HepG2 (cell line): ENCODE data around the gene ITGB3. TPM values are rescaled to one million over a fixed set of nuclear protein-coding genes. Genes with fewer than 3 reads are reported as not detected.

ENCODE experiments used
- FOSL1 ChIP-seq: sonication (generic); formaldehyde crosslinking; IDR thresholded peaks from 2 replicates; pipeline ENCODE4 v1.9.0; 2021; ENCODE audit warnings: missing genetic modification reagents, borderline replicate concordance
- HNF4G ChIP-seq, 2 experiments: sonication (generic) in 1 of 2; formaldehyde crosslinking in 1 of 2; IDR thresholded peaks; 2 replicates each; pipeline versions ENCODE4 v1.4.0 to v1.6.1; 2011 to 2020; ENCODE audit warnings: borderline replicate concordance in 2 of 2, low read depth in 2 of 2, mild to moderate bottlenecking in 2 of 2, low read length in 1 of 2, missing genetic modification reagents in 1 of 2, moderate library complexity in 1 of 2
- KDM3A ChIP-seq: IDR thresholded peaks from 2 replicates; pipeline ENCODE4 v1.6.1; 2018; ENCODE audit warnings: low read depth, missing compliant biosample characterization
- TBX2 ChIP-seq: sonication (generic); formaldehyde crosslinking; IDR thresholded peaks from 2 replicates; pipeline ENCODE4 v1.5.0; 2020; ENCODE audit warnings: missing genetic modification reagents, mild to moderate bottlenecking, borderline replicate concordance
- ZC3H13 ChIP-seq: sonication (generic); formaldehyde crosslinking; IDR thresholded peaks from 2 replicates; pipeline ENCODE4 v1.8.1; 2023; ENCODE audit warnings: mild to moderate bottlenecking, missing genetic modification reagents, moderate library complexity
- polyA plus RNA-seq, 8 experiments: library from polyadenylated mRNA; depleted of rRNA in 3 of 8; stranded (reverse) in 7 of 8; unstranded in 1 of 8; fragments of >200 nt; fragmentation: Illumina TruSeq in 4 of 8; extraction: Trizol in 4 of 8; gene quantifications; 2 replicates each; pipeline versions ENCODE4 v1.2.1 to v1.2.3, GENCODE V29; 2011 to 2016; ENCODE audit warnings: low read depth in 4 of 8, missing spikeins in 1 of 8, mixed read lengths in 1 of 8; ENCODE audit not compliant: insufficient read depth in 1 of 8
- total RNA-seq, 5 experiments: library from RNA; depleted of rRNA; stranded (reverse); fragments of >200 nt; fragmentation: Illumina TruSeq; extraction: Trizol; gene quantifications; 2 replicates each; pipeline ENCODE4 v1.2.3, GENCODE V29; 2016; ENCODE audit warnings: low read depth in 1 of 5
- TF ChIP-seq, protein P1 (sequence below): sonication (generic); formaldehyde crosslinking; IDR thresholded peaks from 2 replicates; pipeline ENCODE4 v1.9.0; 2021; ENCODE audit warnings: missing genetic modification reagents, borderline replicate concordance
- TF ChIP-seq, protein P2 (sequence below): sonication (generic); formaldehyde crosslinking; IDR thresholded peaks from 2 replicates; pipeline ENCODE4 v1.5.1; 2020; ENCODE audit warnings: mild to moderate bottlenecking, missing genetic modification reagents, moderate library complexity
- TF ChIP-seq, protein P3 (sequence below): IDR thresholded peaks from 2 replicates; pipeline ENCODE4 v1.6.1; 2016
- TF ChIP-seq, protein P4 (sequence below): sonication (generic); formaldehyde crosslinking; IDR thresholded peaks from 2 replicates; pipeline ENCODE4 v1.8.0; 2022; ENCODE audit warnings: mild to moderate bottlenecking, missing genetic modification reagents, borderline replicate concordance
- TF ChIP-seq, protein P5 (sequence below), 2 experiments: sonication (generic) in 1 of 2; formaldehyde crosslinking in 1 of 2; IDR thresholded peaks; 2 replicates each; pipeline versions ENCODE4 v1.6.1 to v1.9.0; 2014 to 2022; ENCODE audit warnings: antibody characterized with exemption in 1 of 2, borderline replicate concordance in 1 of 2, inconsistent platforms in 1 of 2, low read depth in 1 of 2, missing genetic modification reagents in 1 of 2

ITGB3 gene
- total and polyA plus RNA-seq, 2 of the 13 experiments (the other 11 are each of a cell fraction or from before 2014, with no cell fraction given) = 0.09 to 0.31 TPM

DNA sequence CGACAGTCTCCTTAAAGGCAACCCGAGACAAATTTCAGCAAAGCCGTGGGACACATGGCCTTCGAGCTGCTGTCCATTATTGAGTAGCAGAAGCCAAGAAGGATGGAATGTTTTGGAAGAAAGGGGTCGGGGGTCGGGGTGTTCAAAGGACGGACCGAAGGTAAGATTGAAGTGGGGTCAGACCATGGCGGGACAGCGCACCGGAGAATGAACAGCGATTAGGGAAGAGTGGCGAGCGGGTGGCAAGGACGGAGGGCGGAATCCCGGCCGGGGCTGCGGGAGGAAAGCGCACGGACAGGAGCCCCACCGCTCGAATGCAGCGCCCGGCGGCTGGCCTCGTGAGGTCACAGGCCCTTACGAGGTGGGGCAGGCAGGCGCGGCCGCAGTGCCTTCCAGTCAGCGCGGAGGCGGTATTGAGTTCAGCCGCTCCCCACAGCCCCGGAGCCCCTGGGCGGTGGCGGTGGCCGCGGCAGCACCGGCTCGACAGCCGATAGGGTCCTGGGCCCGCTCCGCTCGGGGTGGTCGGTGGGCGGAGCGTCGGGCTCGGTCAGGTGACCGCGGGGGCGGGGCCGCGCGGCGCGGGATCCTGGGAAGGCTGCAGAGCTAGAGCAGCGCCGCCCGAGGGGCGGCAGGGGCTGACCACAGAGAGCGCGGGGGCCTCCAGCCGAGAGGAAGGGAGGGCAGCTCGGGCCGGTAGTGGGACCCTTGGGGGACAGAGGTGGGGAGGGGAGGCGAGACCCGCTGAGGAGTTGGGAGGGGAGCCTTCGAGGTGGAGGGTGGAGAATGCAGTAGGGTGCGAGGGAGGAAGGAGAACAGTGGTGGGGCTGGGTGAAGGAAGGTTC is 70.0 kb downstream of the ITGB3 start, which contains the start of gene EFCAB13 (continued):
- TF ChIP-seq, protein P1, sequence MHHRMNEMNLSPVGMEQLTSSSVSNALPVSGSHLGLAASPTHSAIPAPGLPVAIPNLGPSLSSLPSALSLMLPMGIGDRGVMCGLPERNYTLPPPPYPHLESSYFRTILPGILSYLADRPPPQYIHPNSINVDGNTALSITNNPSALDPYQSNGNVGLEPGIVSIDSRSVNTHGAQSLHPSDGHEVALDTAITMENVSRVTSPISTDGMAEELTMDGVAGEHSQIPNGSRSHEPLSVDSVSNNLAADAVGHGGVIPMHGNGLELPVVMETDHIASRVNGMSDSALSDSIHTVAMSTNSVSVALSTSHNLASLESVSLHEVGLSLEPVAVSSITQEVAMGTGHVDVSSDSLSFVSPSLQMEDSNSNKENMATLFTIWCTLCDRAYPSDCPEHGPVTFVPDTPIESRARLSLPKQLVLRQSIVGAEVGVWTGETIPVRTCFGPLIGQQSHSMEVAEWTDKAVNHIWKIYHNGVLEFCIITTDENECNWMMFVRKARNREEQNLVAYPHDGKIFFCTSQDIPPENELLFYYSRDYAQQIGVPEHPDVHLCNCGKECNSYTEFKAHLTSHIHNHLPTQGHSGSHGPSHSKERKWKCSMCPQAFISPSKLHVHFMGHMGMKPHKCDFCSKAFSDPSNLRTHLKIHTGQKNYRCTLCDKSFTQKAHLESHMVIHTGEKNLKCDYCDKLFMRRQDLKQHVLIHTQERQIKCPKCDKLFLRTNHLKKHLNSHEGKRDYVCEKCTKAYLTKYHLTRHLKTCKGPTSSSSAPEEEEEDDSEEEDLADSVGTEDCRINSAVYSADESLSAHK (CRISPR knock-in tag) = peak; percentile 85; the same call in 1 of the 2 replicates
- TF ChIP-seq, protein P2, sequence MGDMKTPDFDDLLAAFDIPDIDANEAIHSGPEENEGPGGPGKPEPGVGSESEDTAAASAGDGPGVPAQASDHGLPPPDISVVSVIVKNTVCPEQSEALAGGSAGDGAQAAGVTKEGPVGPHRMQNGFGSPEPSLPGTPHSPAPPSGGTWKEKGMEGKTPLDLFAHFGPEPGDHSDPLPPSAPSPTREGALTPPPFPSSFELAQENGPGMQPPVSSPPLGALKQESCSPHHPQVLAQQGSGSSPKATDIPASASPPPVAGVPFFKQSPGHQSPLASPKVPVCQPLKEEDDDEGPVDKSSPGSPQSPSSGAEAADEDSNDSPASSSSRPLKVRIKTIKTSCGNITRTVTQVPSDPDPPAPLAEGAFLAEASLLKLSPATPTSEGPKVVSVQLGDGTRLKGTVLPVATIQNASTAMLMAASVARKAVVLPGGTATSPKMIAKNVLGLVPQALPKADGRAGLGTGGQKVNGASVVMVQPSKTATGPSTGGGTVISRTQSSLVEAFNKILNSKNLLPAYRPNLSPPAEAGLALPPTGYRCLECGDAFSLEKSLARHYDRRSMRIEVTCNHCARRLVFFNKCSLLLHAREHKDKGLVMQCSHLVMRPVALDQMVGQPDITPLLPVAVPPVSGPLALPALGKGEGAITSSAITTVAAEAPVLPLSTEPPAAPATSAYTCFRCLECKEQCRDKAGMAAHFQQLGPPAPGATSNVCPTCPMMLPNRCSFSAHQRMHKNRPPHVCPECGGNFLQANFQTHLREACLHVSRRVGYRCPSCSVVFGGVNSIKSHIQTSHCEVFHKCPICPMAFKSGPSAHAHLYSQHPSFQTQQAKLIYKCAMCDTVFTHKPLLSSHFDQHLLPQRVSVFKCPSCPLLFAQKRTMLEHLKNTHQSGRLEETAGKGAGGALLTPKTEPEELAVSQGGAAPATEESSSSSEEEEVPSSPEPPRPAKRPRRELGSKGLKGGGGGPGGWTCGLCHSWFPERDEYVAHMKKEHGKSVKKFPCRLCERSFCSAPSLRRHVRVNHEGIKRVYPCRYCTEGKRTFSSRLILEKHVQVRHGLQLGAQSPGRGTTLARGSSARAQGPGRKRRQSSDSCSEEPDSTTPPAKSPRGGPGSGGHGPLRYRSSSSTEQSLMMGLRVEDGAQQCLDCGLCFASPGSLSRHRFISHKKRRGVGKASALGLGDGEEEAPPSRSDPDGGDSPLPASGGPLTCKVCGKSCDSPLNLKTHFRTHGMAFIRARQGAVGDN (CRISPR knock-in tag) = peak; percentile 100
- TF ChIP-seq, protein P3, sequence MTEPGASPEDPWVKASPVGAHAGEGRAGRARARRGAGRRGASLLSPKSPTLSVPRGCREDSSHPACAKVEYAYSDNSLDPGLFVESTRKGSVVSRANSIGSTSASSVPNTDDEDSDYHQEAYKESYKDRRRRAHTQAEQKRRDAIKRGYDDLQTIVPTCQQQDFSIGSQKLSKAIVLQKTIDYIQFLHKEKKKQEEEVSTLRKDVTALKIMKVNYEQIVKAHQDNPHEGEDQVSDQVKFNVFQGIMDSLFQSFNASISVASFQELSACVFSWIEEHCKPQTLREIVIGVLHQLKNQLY = peak; percentile 73
- TF ChIP-seq KDM3A (CRISPR knock-in tag) (peak; percentile 87), ZC3H13 (CRISPR knock-in tag) (peak; percentile 97), TBX2 (peak; percentile 89; the same call in 1 of the 2 replicates), HNF4G (IDR thresholded peaks at IDR 0.05; ENCODE audit: borderline replicate concordance, low read depth, low read length) (no peak), HNF4G (CRISPR knock-in tag; IDR thresholded peaks at IDR 0.05; ENCODE audit: borderline replicate concordance, low read depth) (no peak; the same call in none of the 2 replicates), FOSL1 (CRISPR knock-in tag) (no peak)
- TF ChIP-seq, protein P4, sequence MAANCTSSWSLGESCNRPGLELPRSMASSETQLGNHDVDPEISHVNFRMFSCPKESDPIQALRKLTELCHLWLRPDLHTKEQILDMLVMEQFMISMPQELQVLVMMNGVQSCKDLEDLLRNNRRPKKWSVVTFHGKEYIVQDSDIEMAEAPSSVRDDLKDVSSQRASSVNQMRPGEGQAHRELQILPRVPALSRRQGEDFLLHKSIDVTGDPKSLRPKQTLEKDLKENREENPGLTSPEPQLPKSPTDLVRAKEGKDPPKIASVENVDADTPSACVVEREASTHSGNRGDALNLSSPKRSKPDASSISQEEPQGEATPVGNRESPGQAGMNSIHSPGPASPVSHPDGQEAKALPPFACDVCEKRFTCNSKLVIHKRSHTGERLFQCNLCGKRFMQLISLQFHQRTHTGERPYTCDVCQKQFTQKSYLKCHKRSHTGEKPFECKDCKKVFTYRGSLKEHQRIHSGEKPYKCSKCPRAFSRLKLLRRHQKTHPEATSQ (CRISPR knock-in tag) = no peak; the same call in 1 of the 2 replicates
- TF ChIP-seq, protein P5, sequence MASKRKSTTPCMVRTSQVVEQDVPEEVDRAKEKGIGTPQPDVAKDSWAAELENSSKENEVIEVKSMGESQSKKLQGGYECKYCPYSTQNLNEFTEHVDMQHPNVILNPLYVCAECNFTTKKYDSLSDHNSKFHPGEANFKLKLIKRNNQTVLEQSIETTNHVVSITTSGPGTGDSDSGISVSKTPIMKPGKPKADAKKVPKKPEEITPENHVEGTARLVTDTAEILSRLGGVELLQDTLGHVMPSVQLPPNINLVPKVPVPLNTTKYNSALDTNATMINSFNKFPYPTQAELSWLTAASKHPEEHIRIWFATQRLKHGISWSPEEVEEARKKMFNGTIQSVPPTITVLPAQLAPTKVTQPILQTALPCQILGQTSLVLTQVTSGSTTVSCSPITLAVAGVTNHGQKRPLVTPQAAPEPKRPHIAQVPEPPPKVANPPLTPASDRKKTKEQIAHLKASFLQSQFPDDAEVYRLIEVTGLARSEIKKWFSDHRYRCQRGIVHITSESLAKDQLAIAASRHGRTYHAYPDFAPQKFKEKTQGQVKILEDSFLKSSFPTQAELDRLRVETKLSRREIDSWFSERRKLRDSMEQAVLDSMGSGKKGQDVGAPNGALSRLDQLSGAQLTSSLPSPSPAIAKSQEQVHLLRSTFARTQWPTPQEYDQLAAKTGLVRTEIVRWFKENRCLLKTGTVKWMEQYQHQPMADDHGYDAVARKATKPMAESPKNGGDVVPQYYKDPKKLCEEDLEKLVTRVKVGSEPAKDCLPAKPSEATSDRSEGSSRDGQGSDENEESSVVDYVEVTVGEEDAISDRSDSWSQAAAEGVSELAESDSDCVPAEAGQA (IDR thresholded peaks at IDR 0.05; ENCODE audit: low read depth) = no peak
- TF ChIP-seq, protein P5 (CRISPR knock-in tag; IDR thresholded peaks at IDR 0.05; ENCODE audit: borderline replicate concordance) = peak; percentile 86; the same call in 1 of the 2 replicates
